Measurements from ENCODE around the gene RASEF.
"Not testable (repeated sequence)": the region's sequence is repeated elsewhere in the genome, so short reads cannot be mapped to it uniquely, and the experiment has no call there.

RASEF gene

DNA sequence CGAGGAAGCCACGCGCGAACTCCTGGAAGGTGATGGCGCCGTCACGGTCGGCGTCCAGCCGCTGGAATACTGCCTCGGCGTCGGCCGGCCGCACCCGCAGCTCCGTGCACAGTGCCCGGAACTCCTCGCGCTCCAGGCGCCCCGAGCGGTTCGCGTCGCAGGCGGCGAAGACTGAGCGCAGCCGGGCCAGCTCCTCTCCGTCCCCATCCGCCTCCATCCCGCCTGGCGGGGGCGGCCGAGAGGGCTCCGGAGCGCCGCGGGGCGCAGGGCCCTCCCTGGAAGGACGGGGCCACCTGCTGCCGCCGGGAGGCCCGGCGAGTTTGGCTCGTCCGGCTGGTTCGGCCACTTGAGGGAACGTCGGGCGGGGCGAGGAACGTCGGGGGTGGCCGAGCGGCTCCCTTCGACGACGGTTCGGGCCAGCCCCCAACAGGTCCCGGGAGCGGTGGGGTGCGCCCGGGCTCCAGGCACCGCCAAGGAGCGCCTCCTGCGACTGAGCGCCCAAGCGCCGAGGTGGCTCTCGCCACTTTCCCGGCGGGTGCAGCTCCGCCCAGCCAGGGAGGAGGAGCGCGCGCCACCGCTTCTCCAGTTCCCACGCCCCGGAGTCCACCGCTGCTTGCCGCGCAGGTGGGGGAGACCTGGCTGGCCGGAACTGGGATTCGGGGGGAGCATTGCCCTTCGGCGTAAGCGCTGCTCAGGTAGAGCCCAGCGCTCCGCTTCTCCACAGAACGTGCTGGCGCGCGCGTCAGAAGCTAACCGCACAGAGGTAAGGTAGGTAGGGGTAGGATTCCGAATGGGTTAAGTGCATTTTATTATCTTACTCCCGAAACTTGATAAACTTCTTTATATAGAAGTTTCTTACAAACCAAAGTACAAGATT lies at the start of gene RASEF:
Gene RASEF (minus strand): TSS at position 492 of the 877 bp plus-strand sequence. CDS start 275 bp downstream, at position 217.
- no peak for DNase-seq

DNA sequence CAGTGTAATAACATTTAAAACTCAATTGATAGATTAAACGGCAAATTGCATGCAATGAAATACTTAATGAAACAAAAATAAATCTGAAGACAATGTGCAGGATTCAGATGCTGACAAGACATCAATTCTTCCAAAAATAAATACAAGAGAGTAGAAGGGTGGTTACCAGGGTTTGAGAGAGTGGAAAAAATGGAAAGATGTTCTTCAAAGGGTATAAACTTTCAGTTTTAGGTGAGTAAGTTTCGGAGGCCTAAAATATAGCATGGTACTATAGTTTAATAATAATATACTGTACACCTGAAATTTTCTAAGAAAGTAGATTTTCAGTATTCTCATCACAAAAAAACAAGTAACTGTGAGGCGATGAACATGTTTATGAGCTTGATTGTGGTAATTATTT lies 48.2 kb upstream of the RASEF start:
- no peak for DNase-seq

- no peak for DNase-seq
Observed at GRCh38 chr9:83109296-83109695, 46.4 kb upstream of the RASEF start.

GRCh38 chr9:83108208-83108607 lies 45.3 kb upstream of the RASEF start:
- no peak for DNase-seq

DNA sequence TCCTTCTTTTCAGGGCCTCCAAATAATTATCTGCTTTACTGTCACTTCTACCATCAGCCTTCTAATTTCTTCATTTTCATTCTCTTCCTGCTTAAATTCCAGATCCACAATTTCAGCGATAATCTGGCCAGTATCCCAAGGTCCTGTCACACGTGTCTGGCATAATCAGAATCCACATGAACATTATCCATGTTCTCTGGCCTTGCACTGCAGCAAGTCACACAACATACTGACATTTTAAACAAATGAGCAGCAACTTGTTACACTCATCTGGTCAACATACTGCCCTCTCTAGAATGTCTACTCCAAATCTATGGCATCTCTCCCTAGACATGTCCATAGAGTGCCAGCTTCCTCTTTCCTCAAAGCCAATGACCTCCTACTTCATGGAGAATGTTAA lies 43.8 kb upstream of the RASEF start:
- no peak for DNase-seq

DNA sequence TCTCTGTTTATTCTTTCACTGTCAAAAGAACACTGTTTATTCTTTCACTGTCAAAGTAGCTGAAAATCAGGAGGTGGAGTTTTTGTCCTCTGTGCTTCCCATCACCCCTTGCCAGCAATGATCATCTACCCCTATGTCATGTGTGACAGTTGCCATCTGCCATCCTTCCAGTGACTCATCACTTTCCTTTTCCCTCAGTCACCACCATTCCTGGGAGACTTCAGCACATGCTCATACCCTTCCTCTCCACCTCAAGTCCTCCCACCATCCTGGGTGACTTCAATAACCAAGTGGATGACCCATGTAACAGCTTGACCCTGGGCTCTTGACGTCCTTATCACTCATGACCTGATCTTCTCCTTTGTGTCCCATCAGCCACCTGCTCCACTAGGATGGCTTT lies 43.3 kb upstream of the RASEF start:
- no peak for DNase-seq

GRCh38 chr9:83097633-83098032 lies 34.7 kb upstream of the RASEF start:
- DNase-seq: no peak

- DNase-seq: not testable (repeated sequence)
Observed at GRCh38 chr9:83093311-83093710, 30.4 kb upstream of the RASEF start.

DNA sequence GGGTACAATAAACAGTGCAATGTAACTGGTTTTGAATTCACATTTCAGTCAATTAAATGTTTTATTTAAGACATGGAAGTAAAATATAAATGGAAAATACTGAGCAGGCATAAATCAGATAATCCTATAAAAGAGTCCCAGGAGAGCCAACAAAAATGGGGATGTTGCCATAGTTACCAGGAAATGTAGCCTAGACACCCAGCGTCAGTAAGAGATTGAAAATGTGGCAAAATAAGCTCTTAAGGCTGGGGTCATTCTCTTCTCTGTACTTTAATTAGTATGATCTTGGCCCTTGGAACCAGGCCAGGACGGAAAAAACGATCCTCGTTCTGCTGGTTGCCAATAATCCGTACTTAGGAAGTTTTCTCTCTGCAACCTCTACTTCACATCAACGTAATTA lies 18.9 kb upstream of the RASEF start:
- DNase-seq: no peak

- DNase-seq: no peak
Observed at GRCh38 chr9:83081010-83081409, 18.1 kb upstream of the RASEF start.

- DNase-seq: not testable (repeated sequence)
Observed at GRCh38 chr9:83075932-83076331, 13.0 kb upstream of the RASEF start.

DNA sequence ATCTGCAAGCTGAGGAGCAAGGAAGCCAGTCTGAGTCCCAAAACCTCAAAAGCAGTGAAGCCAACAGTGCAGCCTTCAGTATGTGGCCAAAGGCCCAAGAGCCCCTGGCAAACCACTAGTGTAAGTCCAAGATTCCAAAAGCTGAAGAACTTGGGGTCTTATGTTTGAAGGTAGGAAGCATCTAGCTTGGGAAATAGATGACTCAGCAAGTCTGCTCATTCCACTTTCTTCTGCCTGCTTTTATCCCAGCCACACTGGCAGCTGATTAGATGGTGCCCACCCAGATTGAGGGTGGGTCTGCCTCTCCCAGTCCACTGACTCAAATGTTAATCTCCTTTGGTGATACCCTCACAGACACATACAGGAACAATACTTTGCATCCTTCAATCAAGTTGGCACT lies 9.6 kb upstream of the RASEF start:
- not testable (repeated sequence) for DNase-seq

GRCh38 chr9:83071626-83072025 lies 8.7 kb upstream of the RASEF start:
- no peak for DNase-seq

- no peak for DNase-seq
Observed at GRCh38 chr9:83070261-83070660, 7.3 kb upstream of the RASEF start.

- DNase-seq: no peak
Observed at GRCh38 chr9:83069651-83070050, 6.7 kb upstream of the RASEF start.

GRCh38 chr9:83068414-83068813 lies 5.5 kb upstream of the RASEF start:
- DNase-seq: no peak

- DNase-seq: no peak
Observed at GRCh38 chr9:83067579-83067978, 4.6 kb upstream of the RASEF start.

DNA sequence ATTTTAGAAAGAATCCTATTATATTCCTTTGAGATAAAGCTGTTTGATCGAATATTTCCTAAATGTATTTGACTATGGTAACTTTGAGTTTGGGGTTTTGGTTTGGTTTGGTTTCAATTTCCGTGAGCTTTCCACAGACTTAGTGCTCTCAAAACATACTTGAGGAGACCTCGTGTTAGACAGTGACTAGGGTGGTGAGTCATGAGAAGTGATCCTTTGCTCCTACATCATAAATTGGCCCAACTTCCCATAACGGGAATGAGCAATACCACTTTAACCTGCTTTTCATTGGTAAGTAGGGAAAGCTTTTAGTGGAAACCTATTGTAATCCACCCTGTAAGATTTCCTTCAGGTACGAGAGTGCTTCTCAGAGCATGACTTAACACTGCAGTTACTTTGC lies 3.8 kb upstream of the RASEF start:
- DNase-seq: no peak

DNA sequence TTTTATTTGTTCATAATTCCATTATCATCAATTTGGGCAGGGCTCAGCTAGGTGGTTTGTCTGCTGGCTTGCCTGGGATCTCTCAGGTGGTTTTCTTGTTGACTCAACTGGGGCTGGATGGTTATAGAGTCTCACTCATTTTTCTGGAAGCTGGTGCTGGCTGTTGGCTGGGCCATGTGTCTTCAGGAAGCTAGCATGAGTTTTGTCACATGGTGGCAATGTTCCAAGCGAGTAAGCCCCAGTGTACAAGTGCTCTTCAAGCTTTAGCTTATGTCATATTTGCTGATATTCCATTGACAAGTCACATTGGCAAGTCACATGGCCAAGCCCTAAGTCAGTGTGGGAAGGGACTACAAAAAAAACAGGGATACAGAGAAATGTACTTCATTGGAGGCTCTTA lies 2.3 kb upstream of the RASEF start:
- DNase-seq: no peak

DNA sequence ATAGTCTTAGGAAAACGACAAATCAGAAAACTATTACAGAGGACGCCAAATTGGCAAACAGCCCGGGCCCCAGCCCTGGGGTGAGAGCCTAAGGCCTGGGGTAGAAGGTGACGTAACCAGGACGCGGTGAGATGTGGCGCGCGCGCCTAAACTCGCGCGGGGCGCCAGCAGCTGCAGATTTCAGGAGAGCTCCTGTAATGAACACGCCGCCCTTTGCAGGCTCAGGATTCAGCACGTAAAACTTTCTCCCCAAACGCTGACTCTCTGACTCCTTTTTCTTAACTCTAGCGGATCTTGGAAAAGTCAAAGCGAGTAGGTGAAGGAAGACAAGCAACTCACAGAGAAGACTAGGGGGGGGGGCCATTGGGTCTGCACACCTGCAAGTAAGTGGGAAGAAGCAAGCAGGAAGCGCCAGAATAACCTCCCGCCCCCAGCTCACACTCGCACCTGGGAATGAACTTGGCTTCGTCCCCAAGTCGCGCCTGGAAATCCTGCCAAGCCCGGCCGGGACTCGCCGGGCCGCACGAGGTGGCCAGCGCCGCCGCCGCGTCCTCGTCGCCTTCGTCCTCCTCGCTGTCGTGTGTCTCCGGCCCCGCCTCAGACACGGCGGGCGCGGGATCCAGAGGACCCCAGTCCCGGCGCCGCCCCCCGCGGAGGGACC lies 822 bp downstream of the RASEF start:
- DNase-seq: no peak

DNA sequence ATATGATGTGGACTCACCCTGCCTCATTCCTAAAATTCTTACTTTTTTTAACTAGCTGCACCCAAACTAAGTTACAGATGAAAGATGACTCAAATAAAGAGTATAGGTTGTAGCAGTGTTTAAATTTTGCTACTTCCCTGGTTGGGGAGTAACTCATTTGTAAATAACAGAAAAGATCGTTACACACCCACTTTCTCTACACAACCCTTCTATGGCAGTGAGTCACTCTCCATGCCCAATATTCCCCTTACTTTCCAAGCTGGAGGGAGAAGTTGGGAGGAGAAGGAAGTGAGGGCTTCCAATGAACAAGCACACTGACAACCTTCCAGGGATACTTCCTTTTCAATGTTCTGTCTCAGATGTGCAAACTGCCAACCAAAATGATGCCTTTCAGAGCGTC lies 1.9 kb downstream of the RASEF start:
- DNase-seq: no peak

DNA sequence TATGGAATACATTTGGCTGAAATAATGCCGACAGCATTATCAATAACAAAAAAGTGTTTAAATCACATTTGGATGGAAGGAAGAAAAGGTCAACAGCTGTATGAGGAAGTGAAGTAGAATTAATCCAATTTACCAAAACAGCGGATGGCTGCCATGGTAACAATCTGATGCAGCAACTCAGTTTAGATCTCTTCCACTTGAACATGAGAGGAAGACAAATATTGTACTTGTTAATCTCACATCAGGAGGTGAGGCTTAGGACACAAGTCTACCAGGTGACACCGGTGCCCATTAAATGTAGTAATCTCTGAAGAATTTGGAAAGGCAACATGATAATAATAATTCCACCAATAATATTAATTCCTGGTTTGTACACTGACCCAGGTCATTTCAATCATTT lies 2.4 kb downstream of the RASEF start:
- no peak for DNase-seq

DNA sequence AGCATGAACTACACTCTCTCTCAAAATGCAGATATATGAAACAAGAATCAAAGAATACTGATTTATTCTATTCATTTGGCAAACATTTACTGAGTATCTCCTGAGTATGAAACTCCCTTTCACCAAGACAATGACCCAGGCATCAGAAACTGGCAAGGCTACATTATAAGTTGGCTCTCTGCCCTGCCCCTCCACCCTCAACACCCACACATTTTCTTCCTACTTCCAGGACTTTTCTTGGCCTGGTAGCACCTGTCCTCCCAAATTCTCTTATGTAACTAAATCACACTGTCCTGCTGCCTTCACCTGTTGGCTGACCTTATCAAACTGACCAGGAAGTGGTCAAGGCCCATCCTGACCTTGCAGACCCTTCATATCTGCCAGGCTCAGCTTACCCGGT lies 3.5 kb downstream of the RASEF start:
- DNase-seq: no peak

GRCh38 chr9:83056911-83057310 lies 6.0 kb downstream of the RASEF start:
- DNase-seq: no peak

- no peak for DNase-seq
Observed at GRCh38 chr9:83056174-83056573, 6.8 kb downstream of the RASEF start.

All from stimulated activated CD4-positive, alpha-beta T cell treated with anti-CD3 and anti-CD28 coated beads, Interleukin-2, amount 100 ng/mL, for 48 hours (primary cell).